ENCODE results near the gene TRPV5.

Gene TRPV5

DNA sequence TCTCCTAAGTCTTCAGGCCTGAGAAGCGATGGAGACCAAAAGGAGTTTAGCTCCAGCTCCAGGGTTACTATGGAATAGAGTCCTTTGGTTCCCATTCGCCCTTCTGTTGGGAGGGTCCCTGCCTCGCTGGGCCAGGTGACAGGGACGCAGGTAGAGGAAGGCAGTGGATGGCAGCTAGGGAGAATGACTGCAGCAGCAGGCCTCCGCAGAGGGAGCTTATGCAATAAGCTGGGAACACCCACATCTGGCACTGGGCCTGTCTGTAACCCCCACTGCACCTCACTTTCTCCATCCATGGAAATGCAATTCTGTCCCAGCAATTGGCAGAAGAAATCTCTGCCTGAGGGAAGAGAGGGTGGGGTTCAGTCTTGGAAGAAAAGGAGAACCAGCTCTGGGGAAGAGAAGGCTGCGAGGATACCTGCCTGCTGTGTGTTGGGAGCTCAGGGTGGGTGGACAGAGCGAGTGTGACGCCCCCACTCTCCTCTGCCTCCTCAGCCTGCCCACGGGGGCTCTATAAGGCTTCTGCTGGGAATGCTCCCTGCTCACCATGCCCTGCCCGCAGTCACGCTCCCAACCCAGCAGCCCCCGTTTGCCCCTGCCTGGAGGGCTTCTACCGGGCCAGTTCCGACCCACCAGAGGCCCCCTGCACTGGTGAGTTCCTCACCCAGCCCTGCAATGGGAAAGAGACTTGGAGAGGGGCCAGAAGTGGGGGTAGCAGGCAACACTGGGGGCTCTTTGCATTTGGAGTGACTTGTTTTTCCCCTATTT, 68.4 kb downstream of the TRPV5 start:
- H3K4me3 ChIP-seq (ENCODE audit: low read length), result no peak overlapping the region
- DNase-seq (ENCODE audit: low read depth, low spot score), result no peak

DNA sequence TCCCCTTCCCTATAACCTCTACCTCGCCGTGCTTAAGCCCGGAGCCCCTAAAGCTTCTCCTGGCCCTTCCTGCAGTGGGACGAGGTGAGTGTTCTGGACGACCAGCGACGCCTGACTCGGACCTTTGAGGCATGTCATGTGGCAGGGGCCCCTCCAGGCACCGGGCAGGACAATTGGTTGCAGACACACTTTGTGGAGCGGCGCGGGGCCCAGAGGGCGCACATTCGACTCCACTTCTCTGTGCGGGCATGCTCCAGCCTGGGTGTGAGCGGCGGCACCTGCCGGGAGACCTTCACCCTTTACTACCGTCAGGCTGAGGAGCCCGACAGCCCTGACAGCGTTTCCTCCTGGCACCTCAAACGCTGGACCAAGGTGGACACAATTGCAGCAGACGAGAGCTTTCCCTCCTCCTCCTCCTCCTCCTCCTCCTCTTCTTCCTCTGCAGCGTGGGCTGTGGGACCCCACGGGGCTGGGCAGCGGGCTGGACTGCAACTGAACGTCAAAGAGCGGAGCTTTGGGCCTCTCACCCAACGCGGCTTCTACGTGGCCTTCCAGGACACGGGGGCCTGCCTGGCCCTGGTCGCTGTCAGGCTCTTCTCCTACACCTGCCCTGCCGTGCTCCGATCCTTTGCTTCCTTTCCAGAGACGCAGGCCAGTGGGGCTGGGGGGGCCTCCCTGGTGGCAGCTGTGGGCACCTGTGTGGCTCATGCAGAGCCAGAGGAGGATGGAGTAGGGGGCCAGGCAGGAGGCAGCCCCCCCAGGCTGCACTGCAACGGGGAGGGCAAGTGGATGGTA, 69.5 kb downstream of the TRPV5 start:
- DNase-seq (ENCODE audit: low read depth, low spot score), result no peak
- H3K4me3 ChIP-seq (ENCODE audit: low read length), result no peak overlapping the region

DNA sequence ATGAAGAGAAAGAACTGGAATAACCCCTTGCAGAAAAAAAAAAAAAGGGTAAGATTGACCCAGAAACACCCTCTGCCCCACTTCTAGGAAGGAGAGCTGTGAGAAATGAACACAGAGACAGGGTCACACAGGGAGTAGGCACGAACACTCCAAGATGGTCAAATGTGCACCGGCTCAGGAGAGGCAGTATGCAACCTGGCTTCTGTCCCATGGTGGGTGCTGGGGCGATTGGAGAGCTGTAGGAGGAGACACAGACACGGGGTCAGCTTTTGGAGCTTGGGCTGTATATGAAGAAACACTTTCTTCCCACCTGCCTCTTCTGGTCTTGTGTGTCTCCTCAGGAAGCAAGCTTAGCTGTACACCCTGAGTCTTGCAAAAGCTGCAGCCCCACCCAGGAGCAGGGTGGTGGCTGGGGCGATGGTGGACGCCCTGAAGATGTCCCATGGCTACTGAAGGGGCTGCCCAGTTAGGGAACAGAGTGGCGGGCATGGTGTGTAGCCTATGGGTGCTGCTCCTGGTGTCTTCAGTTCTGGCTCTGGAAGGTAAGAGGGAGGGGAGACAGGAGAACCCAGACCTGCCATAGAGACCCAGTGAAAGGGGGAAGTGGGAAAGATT, 70.7 kb downstream of the TRPV5 start:
- no peak overlapping the region for H3K4me3 ChIP-seq (ENCODE audit: low read length)
- no peak for DNase-seq (ENCODE audit: low read depth, low spot score)

DNA sequence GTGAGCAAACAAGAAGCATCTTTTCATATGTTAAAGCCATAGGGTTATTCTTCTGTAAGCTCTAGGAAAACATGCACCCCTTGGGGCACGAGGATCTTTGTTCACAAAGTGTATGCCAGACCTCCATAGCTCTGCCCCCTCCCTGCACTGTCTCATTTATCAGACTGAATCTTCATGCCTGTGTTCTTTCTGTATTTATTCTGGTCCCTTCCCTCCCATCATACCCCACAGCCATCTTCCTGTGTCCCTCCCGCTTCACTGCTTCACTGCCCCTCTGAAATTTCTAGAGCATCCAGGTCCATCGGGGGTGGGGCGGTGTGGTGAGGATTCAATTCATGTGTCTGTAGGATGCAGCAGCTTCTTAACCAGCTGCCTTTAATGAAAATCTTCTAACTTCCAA, 71.2 kb downstream of the TRPV5 start:
- DNase-seq (ENCODE audit: low read depth, low spot score), result no peak

DNA sequence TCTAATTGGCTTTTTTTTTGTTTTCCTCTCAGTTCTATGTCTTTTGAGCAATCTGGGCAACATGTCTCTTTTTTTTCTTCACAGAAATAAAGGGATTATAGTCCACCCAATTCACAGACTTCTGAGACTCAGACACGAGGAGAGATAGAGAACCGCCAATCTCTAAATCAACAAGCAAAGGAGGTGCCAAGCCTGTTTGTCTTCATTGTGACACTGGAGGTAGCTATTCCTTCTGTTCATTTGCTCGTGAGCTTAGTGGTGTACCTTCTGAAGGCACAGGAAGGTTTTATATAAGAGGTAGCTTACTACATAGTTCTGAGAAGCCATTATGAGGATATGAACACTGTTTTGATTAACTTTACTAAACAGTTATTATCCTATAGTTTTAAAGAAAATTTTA, 72.6 kb downstream of the TRPV5 start:
- no peak for DNase-seq (ENCODE audit: low read depth, low spot score)
- no peak overlapping the region for H3K4me3 ChIP-seq (ENCODE audit: low read length)

More for the DNA sequence above, 71.2 kb downstream of the TRPV5 start:
- H3K4me3 ChIP-seq (ENCODE audit: low read length), result no peak overlapping the region

DNA sequence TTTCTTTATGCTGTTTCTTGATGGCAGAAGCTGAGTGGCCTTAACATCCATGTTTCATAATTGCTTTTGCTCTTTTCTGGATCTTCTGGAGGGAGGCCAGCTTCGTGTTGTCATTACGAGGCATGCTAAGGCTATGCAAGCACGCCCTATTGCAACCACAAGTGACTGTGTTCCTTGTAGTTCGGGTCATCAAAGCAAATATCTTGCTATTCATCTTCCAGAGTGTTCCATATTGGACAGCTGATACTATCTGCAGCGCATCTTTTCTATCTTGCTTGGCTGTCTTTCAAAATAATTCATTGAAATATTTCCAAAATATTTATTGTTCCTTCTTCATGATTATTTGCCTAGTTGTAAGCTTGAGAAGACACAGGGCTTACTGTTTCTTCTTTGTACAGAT, 73.7 kb downstream of the TRPV5 start:
- H3K4me3 ChIP-seq (ENCODE audit: low read length), result no peak overlapping the region
- DNase-seq (ENCODE audit: low read depth, low spot score), result no peak

DNA sequence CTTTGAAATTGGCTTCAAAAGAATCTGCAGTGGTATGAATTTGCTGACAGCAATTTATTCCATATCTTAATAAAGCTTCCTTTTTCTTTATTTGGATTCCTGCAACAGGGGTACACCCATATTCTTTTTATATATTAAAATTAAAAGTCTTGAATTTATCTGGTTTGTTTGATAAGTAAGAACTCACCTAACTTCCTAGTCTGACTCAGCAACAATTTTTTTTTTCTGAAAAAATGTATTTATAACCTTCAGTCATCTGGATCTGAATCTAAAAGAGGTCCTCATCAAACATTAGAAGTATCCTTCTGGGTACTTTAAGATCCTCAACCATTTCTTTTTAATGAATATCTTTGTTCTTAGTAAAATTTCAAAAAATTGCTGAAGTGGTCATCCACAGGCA, 74.1 kb downstream of the TRPV5 start:
- DNase-seq (ENCODE audit: low read depth, low spot score), result no peak
- no peak overlapping the region for H3K4me3 ChIP-seq (ENCODE audit: low read length)
